HEK293 (cell line): ENCODE measurements around the gene LYSMD2.
A peak's percentile ranks its signal among the peaks of the same experiment; 100 is the strongest.

Experiments
- CTCF ChIA-PET: fragments of 350-600 bp; formaldehyde crosslinking; extraction: SDS; loops from one replicate; lab custom pipeline; 2021; ENCODE audit warnings: antibody characterized with exemption; lab: Yijun Ruan, JAX
- POLR2A ChIA-PET: fragments of 300-600 bp; formaldehyde crosslinking; extraction: SDS; loops from one replicate; lab custom pipeline; 2020; ENCODE audit warnings: antibody characterized with exemption, inconsistent platforms; lab: Yijun Ruan, JAX
- H3K27ac ChIP-seq: fragments of 200-500 bp; sonication (Bioruptor generic); 2 replicates; pipeline ENCODE4 v1.5.1; 2014; ENCODE audit warnings: low read depth, low read length, control low read depth, inconsistent platforms; ENCODE audit errors: extremely low read depth
- H3K36me3 ChIP-seq, 2 experiments: fragments of 200-500 bp in 1 of 2; sonication (Bioruptor generic) in 1 of 2; 1 replicate in 1 of 2; 2 replicates in 1 of 2; pipeline ENCODE4 v1.5.1; 2014 to 2017; ENCODE audit warnings: inconsistent platforms in 2 of 2, low read length in 2 of 2; ENCODE audit not compliant: control insufficient read depth in 2 of 2, insufficient read depth in 1 of 2
- H3K4me1 ChIP-seq: fragments of 200-500 bp; sonication (Bioruptor generic); 2 replicates; pipeline ENCODE4 v1.5.1; 2014; ENCODE audit warnings: mild to moderate bottlenecking, low read length, inconsistent platforms; ENCODE audit not compliant: control insufficient read depth, insufficient read depth
- H3K4me3 ChIP-seq: 2 replicates; pipeline ENCODE4 v1.5.1; 2011; ENCODE audit warnings: low read depth, mild to moderate bottlenecking, control low read depth, low read length, moderate library complexity
- H3K9me3 ChIP-seq: fragments of 200-500 bp; sonication (Bioruptor generic); 2 replicates; pipeline ENCODE4 v1.5.1; 2014; ENCODE audit warnings: low read depth, low read length, inconsistent platforms; ENCODE audit not compliant: control insufficient read depth, insufficient read depth
- GFI1B ChIP-seq: fragments of 450-650 bp; formaldehyde crosslinking; IDR thresholded peaks from 2 replicates; pipeline ENCODE4 v1.5.1; 2016; ENCODE audit warnings: missing biosample characterization, missing genetic modification characterization
- HOXC10 ChIP-seq: sonication (generic); formaldehyde crosslinking; IDR thresholded peaks from 2 replicates; pipeline ENCODE4 v1.8.1; 2023; ENCODE audit warnings: mild to moderate bottlenecking, missing genetic modification reagents
- OSR2 ChIP-seq: fragments of 450-650 bp; formaldehyde crosslinking; IDR thresholded peaks from 2 replicates; pipeline ENCODE4 v1.5.1; 2016; ENCODE audit warnings: missing biosample characterization, missing genetic modification characterization
- PRDM1 ChIP-seq: fragments of 450-650 bp; formaldehyde crosslinking; IDR thresholded peaks from 2 replicates; pipeline ENCODE4; 2016; ENCODE audit warnings: missing biosample characterization, missing genetic modification characterization
- ZIC2 ChIP-seq: fragments of 450-650 bp; formaldehyde crosslinking; IDR thresholded peaks from 2 replicates; pipeline ENCODE4 v1.5.1; 2016; ENCODE audit warnings: missing biosample characterization, missing genetic modification characterization
- ZNF146 ChIP-seq: fragments of 450-650 bp; formaldehyde crosslinking; IDR thresholded peaks from 2 replicates; pipeline ENCODE4 v1.5.1; 2016; ENCODE audit warnings: missing biosample characterization, missing genetic modification characterization
- ZNF19 ChIP-seq: fragments of 450-650 bp; formaldehyde crosslinking; IDR thresholded peaks from 2 replicates; pipeline ENCODE4; 2016; ENCODE audit warnings: missing biosample characterization, missing genetic modification characterization, low read depth
- ZNF416 ChIP-seq: fragments of 450-650 bp; formaldehyde crosslinking; IDR thresholded peaks from 2 replicates; pipeline ENCODE4 v1.5.1; 2016; ENCODE audit warnings: missing biosample characterization, missing genetic modification characterization
- ZNF48 ChIP-seq: fragments of 450-650 bp; formaldehyde crosslinking; IDR thresholded peaks from 2 replicates; pipeline ENCODE4 v1.5.1; 2016; ENCODE audit warnings: missing biosample characterization, missing genetic modification characterization
- ZNF555 ChIP-seq: fragments of 450-650 bp; formaldehyde crosslinking; conservative IDR thresholded peaks from 2 replicates; pipeline ENCODE4 v1.5.1; 2017; ENCODE audit warnings: missing biosample characterization, mild to moderate bottlenecking, missing genetic modification characterization, inconsistent platforms
- ZNF624 ChIP-seq: fragments of 450-650 bp; formaldehyde crosslinking; IDR thresholded peaks from 2 replicates; pipeline ENCODE4 v1.5.1; 2017; ENCODE audit warnings: missing biosample characterization, missing genetic modification characterization
- ZNF777 ChIP-seq: fragments of 450-650 bp; formaldehyde crosslinking; IDR thresholded peaks from 2 replicates; pipeline ENCODE4 v1.5.1; 2017; ENCODE audit warnings: missing biosample characterization, missing genetic modification characterization, borderline replicate concordance
- ZNF843 ChIP-seq: fragments of 450-650 bp; formaldehyde crosslinking; IDR thresholded peaks from 2 replicates; pipeline ENCODE4 v1.5.1; 2016; ENCODE audit warnings: missing biosample characterization, missing genetic modification characterization
- ZSCAN16 ChIP-seq: fragments of 450-650 bp; formaldehyde crosslinking; IDR thresholded peaks from 2 replicates; pipeline ENCODE4 v1.5.1; 2016; ENCODE audit warnings: missing biosample characterization, missing genetic modification characterization
- TF ChIP-seq, protein P1 (sequence below): IDR thresholded peaks from 2 replicates; pipeline ENCODE4 v1.6.1; 2011; ENCODE audit warnings: mild to moderate bottlenecking, low read depth, low read length, borderline replicate concordance
- TF ChIP-seq, protein P2 (sequence below): fragments of 450-650 bp; formaldehyde crosslinking; IDR thresholded peaks from 2 replicates; pipeline ENCODE4 v1.5.1; 2017; ENCODE audit warnings: missing biosample characterization, missing genetic modification characterization
- TF ChIP-seq, protein P3 (sequence below): fragments of 450-650 bp; formaldehyde crosslinking; IDR thresholded peaks from 2 replicates; pipeline ENCODE4 v1.5.1; 2016; ENCODE audit warnings: missing biosample characterization, missing genetic modification characterization

LYSMD2 gene

DNA sequence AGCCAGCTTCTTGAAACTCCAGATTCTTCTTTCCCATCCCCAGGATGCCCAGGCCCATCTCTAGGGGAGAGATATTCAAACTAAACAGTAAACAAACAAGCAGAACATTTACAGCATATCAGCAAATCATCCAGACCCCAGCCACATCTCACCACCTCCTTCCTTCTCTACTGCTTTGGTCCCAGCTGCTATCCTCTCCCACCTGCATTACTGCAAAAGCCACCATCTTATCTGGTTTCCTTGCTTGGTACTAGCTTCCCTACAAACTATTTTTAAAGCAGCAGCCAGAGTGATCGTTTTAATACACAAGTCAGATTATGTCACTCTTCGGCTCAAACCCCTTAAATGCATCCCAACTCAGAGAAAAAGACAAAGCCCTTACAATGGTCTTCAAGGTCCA, 4.8 kb downstream of the LYSMD2 start:
- CTCF ChIA-PET: interaction anchor here (0.6 to 1.4 kb wide), 3 partner anchors 12 to 43 kb away, joined by 3 read pairs; no protein-coding TSS in a partner anchor
- TF ChIP-seq ZNF777 (tag by site-specific recombination): no peak
- TF ChIP-seq ZNF146 (tag by site-specific recombination): no peak
- TF ChIP-seq ZSCAN16 (tag by site-specific recombination): no peak
- TF ChIP-seq, protein P1, sequence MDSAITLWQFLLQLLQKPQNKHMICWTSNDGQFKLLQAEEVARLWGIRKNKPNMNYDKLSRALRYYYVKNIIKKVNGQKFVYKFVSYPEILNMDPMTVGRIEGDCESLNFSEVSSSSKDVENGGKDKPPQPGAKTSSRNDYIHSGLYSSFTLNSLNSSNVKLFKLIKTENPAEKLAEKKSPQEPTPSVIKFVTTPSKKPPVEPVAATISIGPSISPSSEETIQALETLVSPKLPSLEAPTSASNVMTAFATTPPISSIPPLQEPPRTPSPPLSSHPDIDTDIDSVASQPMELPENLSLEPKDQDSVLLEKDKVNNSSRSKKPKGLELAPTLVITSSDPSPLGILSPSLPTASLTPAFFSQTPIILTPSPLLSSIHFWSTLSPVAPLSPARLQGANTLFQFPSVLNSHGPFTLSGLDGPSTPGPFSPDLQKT: no peak
- TF ChIP-seq ZNF48: no peak
- H3K27ac ChIP-seq: no peak overlapping the region
- POLR2A ChIA-PET: no interaction called here
- H3K36me3 ChIP-seq: no peaks in the 10 kb centered on the region
- no peaks in the 10 kb centered on the region for H3K9me3 ChIP-seq
- H3K4me1 ChIP-seq: no peaks in the 10 kb centered on the region
- H3K4me3 ChIP-seq: no peak overlapping the region

DNA sequence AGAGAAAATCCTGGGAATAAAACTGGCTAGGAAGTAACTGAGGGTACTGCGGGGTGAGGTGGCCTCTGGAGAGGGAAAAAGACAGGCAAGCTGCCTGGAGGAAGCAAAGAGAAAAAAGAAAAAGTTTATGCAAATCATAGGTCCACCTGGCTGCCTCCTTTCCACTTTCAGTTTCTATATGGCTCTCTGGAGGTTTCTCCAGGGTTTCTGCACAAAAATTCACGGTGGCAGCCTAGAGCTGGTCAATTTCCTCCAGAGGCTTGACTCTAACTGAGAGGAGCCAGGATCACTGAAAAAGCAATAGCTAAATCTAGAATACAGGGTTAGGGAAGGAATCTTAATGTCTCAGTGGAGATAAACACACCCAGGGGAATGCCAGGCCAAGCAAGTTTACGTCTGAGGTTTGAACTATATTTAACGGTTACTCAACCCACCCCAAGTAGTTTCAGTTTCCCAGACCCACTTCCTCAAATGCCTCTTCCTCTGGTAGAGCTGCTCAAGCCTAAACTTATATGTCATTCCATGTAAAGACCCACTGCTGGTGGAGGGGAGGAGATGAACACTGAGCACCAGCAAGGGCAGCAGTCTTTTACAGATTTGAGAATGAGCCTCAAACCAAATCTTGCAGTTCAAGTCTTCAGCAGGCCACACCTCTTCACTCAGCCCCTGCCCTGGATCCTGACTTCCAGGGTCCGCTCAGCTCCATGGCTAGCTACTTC, 5.7 kb downstream of the LYSMD2 start:
- H3K27ac ChIP-seq: no peak overlapping the region
- H3K36me3 ChIP-seq: no peaks in the 10 kb centered on the region
- H3K4me3 ChIP-seq: no peak overlapping the region
- no peaks in the 10 kb centered on the region for H3K4me1 ChIP-seq
- POLR2A ChIA-PET: no interaction called here
- CTCF ChIA-PET: interaction anchor here (0.6 to 1.4 kb wide), 2 partner anchors 43 to 44 kb away, joined by 3 read pairs; no protein-coding TSS in a partner anchor
- no peaks in the 10 kb centered on the region for H3K9me3 ChIP-seq
- peak; percentile 43; the same call in 1 of the 2 replicates for TF ChIP-seq PRDM1
- TF ChIP-seq, protein P2, sequence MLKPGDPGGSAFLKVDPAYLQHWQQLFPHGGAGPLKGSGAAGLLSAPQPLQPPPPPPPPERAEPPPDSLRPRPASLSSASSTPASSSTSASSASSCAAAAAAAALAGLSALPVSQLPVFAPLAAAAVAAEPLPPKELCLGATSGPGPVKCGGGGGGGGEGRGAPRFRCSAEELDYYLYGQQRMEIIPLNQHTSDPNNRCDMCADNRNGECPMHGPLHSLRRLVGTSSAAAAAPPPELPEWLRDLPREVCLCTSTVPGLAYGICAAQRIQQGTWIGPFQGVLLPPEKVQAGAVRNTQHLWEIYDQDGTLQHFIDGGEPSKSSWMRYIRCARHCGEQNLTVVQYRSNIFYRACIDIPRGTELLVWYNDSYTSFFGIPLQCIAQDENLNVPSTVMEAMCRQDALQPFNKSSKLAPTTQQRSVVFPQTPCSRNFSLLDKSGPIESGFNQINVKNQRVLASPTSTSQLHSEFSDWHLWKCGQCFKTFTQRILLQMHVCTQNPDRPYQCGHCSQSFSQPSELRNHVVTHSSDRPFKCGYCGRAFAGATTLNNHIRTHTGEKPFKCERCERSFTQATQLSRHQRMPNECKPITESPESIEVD (tag by site-specific recombination): no peak

DNA sequence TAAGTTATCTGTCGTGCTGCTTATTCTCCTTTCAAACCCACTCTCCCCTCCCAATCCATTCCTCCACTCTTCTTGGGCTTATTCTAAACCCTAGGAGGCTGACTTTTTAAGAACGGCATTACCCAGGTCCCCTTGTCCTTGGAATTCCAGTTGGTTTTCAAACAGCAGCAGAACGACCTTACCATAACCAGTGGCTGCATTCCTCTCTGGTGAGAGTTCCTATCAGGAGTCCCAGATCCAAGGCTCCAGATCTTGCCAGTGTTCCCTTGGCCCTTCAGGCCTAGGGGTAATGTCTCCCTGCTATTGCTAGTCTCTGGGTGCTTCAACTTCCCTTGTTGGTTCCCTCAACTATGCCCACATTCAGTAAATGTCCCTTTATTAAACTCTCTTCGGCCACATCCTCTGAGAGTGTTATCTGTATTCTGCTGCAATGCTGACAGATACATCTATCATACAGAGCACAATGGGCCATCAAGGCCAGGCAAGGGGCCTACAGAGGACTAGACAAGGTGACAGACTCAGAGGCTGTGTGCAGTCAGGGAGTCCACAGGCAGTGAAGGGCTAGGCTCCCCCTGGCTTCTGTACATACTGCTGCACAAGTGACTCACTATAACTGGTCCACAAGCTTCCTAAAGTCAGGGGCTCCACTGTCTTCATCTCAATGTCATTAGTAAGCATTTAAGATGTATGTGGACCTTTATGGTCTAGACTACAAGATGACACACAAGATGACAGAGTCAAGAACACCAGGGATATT, 10.1 kb downstream of the LYSMD2 start:
- Histone ChIP-seq H3K36me3 (no peaks in the 10 kb centered on the region), H3K4me1 (no peaks in the 10 kb centered on the region; the same call in 1 of the 2 replicates), H3K4me3 (no peak overlapping the region), H3K27ac (no peak overlapping the region), H3K9me3 (no peaks in the 10 kb centered on the region)
- POLR2A ChIA-PET: no interaction called here
- no peak for TF ChIP-seq GFI1B
- TF ChIP-seq HOXC10: no peak
- peak; percentile 43 for TF ChIP-seq OSR2
- TF ChIP-seq ZNF555: no peak
- CTCF ChIA-PET: interaction anchor here (1.0 kb wide), 1 partner anchor 77 kb away, joined by 5 read pairs; no protein-coding TSS in a partner anchor

DNA sequence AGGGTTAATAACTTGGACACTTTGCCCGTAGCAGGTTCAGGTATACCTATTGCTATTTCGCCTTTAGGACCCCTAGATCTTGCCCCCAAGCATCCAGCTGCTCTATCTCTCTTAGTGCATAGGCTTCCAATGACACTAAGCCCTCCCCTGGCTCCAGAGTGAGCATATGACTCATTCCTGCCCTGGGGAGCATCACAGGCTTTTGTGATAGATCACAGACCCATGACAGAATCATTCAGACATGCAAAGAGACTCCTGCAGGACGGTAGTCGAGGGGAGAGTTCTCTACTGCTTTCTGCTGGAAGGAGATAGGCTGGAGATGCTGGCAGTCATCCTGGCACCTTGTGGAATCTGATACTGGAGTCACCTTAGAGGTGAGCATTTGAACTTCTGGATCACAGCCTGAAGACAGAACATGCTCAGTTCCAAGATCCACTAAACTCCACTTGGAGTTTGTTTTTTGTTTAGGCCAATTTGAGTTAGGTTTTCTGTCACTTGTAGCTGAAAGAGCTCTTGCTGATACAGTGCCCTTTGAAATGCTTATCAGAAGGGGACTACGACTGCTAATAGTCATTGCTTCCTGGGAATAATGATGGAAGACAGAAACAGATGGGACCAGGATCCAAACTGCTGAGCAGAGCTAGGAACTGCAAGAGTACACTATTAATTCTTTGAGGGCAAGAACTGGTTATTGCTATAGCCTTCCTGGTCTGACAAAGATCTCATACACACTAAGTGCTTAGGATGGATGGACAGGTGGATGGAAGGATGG, 11.0 kb downstream of the LYSMD2 start:
- H3K27ac ChIP-seq: no peak overlapping the region
- POLR2A ChIA-PET: interaction anchor here (0.7 kb wide), 1 partner anchor 17 kb away, joined by 3 read pairs; no protein-coding TSS in a partner anchor
- CTCF ChIA-PET: interaction anchor here (1.0 to 1.4 kb wide), 2 partner anchors 50 to 77 kb away, joined by 5 to 9 read pairs; no protein-coding TSS in a partner anchor
- TF ChIP-seq ZNF146 (tag by site-specific recombination) (no peak), ZNF624 (tag by site-specific recombination) (no peak), ZNF416 (tag by site-specific recombination) (no peak), ZNF843 (tag by site-specific recombination) (no peak), ZNF19 (tag by site-specific recombination) (no peak), ZIC2 (tag by site-specific recombination) (peak; percentile 51)
- TF ChIP-seq, protein P3, sequence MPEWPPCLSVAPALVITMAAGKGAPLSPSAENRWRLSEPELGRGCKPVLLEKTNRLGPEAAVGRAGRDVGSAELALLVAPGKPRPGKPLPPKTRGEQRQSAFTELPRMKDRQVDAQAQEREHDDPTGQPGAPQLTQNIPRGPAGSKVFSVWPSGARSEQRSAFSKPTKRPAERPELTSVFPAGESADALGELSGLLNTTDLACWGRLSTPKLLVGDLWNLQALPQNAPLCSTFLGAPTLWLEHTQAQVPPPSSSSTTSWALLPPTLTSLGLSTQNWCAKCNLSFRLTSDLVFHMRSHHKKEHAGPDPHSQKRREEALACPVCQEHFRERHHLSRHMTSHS (tag by site-specific recombination): no peak
- TF ChIP-seq, protein P2 (tag by site-specific recombination): no peak

More for the DNA sequence above, 11.0 kb downstream of the LYSMD2 start:
- no peaks in the 10 kb centered on the region for H3K9me3 ChIP-seq
- H3K36me3 ChIP-seq: no peaks in the 10 kb centered on the region
- no peak overlapping the region for H3K4me3 ChIP-seq
- H3K4me1 ChIP-seq: no peaks in the 10 kb centered on the region; the same call in 1 of the 2 replicates
